M059J (cell line): ENCODE data around the gene A4GALT. TPM values are rescaled to one million over a fixed set of nuclear protein-coding genes. Genes with fewer than 3 reads are reported as not detected.
"Not testable (repeated sequence)": the region's sequence is repeated elsewhere in the genome, so short reads cannot be mapped to it uniquely, and the experiment has no call there.

Experiments used
- DNase-seq: peaks from one replicate; pipeline ENCODE4 v3.0.0-alpha.2; 2012; ENCODE audit warnings: low read depth
- total RNA-seq: library from RNA; depleted of rRNA; stranded (reverse); fragments of >200 nt; shearing (Covaris generic); gene quantifications from 2 replicates; pipeline ENCODE4 v1.2.3, GENCODE V29; 2014

The A4GALT gene
- total RNA-seq, 1 experiment from 2014 or later = 2.9 TPM

- no peak for DNase-seq
These were observed 36.9 kb downstream of the A4GALT start for GRCh38 chr22:42683578-42684283.

DNA sequence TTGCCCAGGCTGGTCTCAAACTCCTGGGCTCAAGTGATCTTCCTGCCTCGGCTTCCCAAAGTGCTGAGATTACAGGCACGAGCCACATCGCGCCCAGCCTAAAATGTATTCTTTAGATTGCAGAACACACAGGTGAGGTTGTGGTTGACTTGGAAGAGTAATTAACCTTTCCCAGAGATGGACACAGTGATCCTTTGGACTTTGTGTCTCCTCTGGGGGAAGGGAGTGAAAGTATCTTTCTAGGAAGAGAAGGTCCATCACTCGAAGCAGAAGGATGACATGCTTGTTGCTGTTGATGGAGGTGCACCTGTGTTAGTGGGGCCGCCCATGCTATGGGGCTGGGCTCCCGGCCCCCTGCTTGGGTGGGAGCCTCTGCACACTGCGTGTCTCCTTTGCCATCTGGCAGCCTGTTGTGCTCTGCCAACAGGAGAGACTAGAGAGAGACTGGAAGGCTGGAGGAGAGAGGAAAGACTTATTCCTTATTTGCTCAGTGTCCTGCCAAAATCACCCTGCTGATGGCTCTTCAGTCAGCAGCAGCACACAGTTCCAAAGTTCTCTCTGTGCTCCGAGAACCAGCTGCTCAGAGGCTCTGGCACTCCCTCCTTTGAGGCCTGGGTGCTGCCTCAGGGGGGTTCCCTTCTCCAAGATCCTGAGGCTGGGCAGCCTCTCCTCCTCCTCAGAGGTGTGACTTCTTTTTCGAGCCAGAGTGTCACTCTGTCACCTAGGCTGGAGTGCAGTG, 38.4 kb downstream of the A4GALT start:
- DNase-seq = no peak

DNA sequence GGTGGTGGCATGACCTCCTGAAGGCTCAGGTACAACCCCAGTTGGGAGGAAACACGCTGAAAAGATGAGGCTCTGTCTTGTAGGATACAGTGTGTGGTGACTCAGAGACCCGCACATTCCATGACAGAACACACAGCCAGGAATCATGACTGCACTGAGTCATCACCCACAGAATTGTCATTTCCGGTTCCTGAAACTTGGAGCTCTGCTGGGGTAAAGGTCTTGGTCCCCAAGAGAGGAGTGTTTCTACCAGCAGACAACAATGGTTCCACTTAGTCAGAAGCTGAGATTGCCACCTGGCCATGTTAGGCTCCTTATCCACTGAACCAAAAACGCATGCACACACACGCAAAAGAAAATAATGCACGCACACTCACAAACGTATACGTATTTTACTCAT, 40.0 kb downstream of the A4GALT start:
- peak; percentile 95 for DNase-seq

DNA sequence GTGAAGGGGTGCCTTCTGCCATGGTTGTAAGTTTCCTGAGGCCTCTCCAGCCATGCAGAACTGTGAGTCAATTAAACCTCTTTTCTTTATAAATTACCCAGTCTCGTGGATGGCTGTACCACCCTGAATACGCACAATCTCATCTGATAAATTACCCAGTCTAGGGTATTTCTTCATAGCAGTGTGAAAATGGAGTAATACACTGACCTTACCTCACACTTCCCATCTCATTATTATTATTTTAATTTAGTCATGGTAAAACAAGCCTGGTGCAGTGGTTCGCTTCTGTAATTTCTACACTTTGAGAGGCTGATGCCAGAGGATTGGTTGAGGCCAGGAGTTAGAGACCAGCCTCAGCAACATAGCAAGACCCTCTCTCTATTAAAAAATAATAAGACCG, 41.0 kb downstream of the A4GALT start:
- DNase-seq = no peak

GRCh38 chr22:42678894-42679293, 41.8 kb downstream of the A4GALT start:
- DNase-seq = no peak

DNA sequence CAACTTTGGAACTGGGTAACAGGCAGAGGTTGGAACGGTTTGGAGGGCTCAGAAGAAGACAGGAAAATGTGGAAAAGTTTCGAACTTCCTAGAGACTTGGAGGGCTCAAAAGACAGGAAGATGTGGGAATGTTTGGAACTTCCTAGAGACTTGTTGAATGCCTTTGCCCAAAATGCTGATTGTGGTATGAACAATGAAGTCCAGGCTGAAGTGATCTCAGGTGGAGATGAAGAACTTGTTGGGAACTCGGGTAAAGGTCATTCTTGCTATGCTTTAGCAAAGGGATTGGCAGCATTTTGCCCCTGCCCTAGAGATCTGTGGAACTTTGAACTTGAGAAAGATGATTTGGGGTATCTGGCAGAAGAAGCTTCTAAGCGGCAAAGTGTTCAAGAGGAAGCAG, 42.7 kb downstream of the A4GALT start:
- DNase-seq = not testable (repeated sequence)

GRCh38 chr22:42676059-42676607, 44.5 kb downstream of the A4GALT start:
- DNase-seq = no peak

DNA sequence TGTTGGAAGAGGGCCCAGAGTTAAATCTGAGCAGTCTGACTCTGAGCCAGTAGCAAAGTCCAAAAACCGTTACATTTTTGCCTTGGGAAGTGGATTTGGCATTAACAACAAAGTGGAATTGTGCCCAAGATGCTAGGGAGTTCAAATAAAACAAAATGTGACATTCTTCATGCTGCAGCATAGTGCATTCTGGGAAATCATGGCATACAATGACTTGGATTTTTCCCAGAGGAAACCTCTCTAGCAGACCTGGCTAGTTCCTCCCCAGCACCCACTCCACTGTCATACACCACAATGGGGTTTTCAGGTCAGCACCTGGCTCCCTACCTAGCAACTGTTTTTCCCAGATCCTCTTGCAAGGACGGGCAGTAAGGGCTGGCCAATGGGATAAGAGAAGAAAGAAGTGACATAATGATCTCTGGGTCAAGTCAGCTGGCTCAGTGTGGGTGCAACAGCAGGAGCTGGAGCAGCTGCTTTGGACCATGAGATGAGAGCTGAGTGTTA, 46.7 kb downstream of the A4GALT start:
- peak; percentile 23 for DNase-seq

DNA sequence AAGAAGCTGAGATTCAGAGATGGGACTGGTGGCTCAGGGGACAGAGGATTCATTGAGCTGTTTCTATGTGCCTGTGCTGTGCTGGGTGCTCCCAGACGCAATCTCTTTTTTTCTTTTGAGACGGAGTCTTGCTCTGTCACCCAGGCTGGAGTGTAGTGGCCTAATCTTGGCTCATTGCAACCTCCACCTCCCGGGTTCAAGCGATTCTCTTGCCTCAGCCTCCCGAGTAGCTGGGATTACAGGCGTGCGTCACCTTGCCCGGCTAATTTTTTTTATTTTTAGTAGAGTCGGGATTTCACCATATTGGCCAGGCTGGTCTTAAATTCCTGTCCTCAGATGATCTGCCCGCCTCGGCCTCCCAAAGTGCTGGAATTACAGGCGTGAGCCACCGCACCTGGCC, 47.6 kb downstream of the A4GALT start:
- not testable (repeated sequence) for DNase-seq

GRCh38 chr22:42670921-42671709, 49.6 kb downstream of the A4GALT start:
- peak; percentile 83 for DNase-seq

- no peak for DNase-seq
These were observed 50.6 kb downstream of the A4GALT start for GRCh38 chr22:42670046-42670445.

GRCh38 chr22:42666393-42666792, 54.3 kb downstream of the A4GALT start:
- DNase-seq = not testable (repeated sequence)

GRCh38 chr22:42664976-42665831, 55.5 kb downstream of the A4GALT start:
- no peak for DNase-seq

DNA sequence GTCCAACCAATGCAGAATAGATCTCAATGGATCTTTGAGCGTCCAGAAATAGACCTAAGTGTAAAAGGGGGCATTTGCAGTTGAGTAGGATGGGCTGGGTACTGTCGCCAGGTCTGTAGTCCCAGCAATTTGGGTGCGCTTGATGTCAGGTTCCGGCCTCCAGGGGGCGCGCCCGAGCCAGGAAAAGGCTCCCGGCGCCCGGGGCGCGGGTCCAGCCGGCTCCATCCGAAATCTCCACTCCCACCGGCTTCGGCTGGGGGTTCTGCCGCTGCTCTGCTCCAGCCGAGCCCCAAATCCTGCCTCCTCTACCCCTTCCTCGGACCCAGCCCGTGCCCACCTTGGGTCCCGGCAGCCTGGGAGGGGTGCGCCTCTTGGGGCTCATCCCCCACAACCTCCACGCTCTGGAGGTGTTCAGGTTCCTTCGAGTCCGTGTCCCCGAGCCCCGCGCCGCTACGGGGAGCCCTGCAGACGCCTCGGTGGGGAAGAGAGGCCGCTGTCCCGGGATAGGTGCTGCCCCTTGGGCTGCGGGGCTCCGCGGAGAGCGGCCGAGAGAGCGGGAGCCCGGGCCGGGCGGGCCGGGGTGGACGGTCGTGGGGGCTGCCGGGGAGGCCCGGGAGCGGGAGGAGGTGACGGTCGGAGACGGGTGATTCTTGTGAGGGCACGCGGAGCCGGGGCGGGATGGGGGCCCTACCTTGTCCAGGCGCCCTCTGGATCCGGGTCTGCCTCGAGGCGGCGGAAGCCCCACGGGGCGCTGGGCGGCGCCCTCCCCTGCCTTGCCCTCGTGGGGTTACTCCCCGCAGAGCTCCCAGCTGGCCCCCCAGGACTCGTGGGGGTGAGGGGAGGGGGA, 58.5 kb downstream of the A4GALT start:
- peak; percentile 57 for DNase-seq

- no peak for DNase-seq
These were observed 64.1 kb downstream of the A4GALT start for GRCh38 chr22:42656578-42656977.

- DNase-seq = no peak
These were observed 65.0 kb downstream of the A4GALT start for GRCh38 chr22:42655693-42656092.

DNA sequence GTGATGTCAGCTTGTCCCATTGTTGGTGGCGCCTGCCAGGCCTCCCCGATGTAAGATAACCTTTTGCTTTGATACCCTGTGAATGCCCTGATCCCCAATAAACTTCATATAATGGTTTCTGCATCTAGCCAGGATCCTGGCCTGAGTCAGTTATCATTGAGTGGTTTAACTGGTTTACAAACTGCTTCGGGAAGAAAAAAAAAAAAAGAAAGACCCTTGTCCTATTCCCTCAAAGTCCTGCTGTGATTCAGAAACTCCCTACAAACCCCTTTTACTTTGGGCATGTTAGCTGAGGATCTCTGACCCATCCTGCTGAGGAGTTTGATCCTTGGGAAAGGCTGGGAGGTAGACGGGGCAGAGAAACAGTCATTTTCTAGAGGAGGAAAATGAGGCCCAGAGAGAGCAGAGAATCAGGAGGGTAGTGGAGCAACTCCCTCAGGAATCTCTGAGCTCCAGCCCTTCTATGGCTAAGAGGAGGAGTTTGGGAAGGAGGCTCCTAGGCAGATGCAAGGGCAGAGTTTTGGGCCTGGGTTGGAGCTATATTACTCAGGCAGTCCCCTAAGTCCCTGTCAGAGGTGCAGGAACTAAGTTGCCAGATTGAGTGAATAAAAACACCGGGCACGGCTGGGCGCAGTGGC, 66.1 kb downstream of the A4GALT start:
- DNase-seq = no peak

- DNase-seq = no peak
These were observed 66.7 kb downstream of the A4GALT start for GRCh38 chr22:42653999-42654398.

DNA sequence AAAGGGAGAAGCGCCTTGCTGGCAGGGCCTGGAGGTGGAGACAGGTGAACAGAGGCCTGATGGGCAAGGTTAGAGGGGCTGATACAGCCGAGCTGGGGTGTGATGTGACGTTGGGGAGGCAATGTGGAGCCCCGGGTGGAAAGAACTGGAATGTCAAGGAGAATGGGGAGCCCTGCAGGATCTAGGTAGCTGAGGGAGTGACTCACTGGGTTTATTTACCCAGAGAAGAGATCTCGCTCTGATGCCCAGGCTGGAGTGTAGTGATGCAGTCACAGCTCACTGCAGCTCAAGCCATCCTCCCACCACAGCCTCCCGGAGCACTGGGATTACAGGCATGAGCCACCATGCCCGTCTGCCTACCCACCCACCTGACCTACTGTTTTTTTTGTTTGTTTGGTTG, 69.5 kb downstream of the A4GALT start:
- peak; percentile 62 for DNase-seq
